ENCODE data around the gene SHLD1.

- no peak for TF ChIP-seq CBX3 (IDR thresholded peaks at IDR 0.05; ENCODE audit: low read depth)
- TF ChIP-seq EZH2phosphoT487 (IDR thresholded peaks at IDR 0.05; ENCODE audit: borderline replicate concordance), result no peak
- no peak for TF ChIP-seq YY1 (IDR thresholded peaks at IDR 0.05; ENCODE audit: extremely low read depth, insufficient replicate concordance, low read depth, low read length)
- no peak for TF ChIP-seq SIN3A (IDR thresholded peaks at IDR 0.05; ENCODE audit: low read depth)
- no peak for TF ChIP-seq ZFX (IDR thresholded peaks at IDR 0.05)
- TF ChIP-seq CTCF (IDR thresholded peaks at IDR 0.05 in 2 of 3, conservative IDR thresholded peaks at IDR 0.05 in 1 of 3; ENCODE audit: borderline replicate concordance in 1 of 3, insufficient read depth in 1 of 3, low read depth in 2 of 3, low read length in 2 of 3), result no peak
- TF ChIP-seq JUND (IDR thresholded peaks at IDR 0.05), result no peak
Measured at GRCh38 chr20:5843054-5843592, 92.9 kb downstream of the SHLD1 start.

Data from HCT116 (cell line).